Osteocyte (in vitro differentiated cells): ENCODE measurements around the gene PHRF1. TPM values are rescaled to one million over a fixed set of nuclear protein-coding genes. Genes with fewer than 3 reads are reported as not detected.

Experiments used
- DNase-seq: peaks from one replicate; pipeline ENCODE4 v3.0.0; 2021; ENCODE audit warnings: mixed read lengths; ENCODE audit not compliant: unreplicated experiment; ENCODE audit errors: extremely low spot score
- H3K27ac Mint-ChIP-seq: one replicate; pipeline ENCODE4 v1.8.0; 2021; ENCODE audit warnings: mild to moderate bottlenecking, mixed read lengths; ENCODE audit not compliant: unreplicated experiment
- H3K27me3 Mint-ChIP-seq: one replicate; pipeline ENCODE4 v1.8.0; 2021; ENCODE audit warnings: mixed read lengths; ENCODE audit not compliant: unreplicated experiment
- H3K36me3 Mint-ChIP-seq: one replicate; pipeline ENCODE4 v1.8.0; 2021; ENCODE audit warnings: mixed read lengths; ENCODE audit not compliant: unreplicated experiment
- H3K4me1 Mint-ChIP-seq: one replicate; pipeline ENCODE4 v1.8.0; 2021; ENCODE audit warnings: mixed read lengths; ENCODE audit not compliant: unreplicated experiment
- H3K4me3 Mint-ChIP-seq: one replicate; pipeline ENCODE4 v1.8.0; 2021; ENCODE audit warnings: mild to moderate bottlenecking, moderate library complexity, mixed read lengths; ENCODE audit not compliant: unreplicated experiment
- H3K9me3 Mint-ChIP-seq: one replicate; pipeline ENCODE4 v1.8.0; 2021; ENCODE audit warnings: mixed read lengths; ENCODE audit not compliant: unreplicated experiment
- total RNA-seq: library from RNA; stranded (reverse); gene quantifications from 2 replicates; pipeline ENCODE4 v1.2.1, GENCODE V29; 2021
- TF ChIP-seq, protein P1 (sequence below): fragments of 200-600 bp; sonication (generic); IDR thresholded peaks from 2 replicates; pipeline ENCODE4 v1.5.0; 2021; ENCODE audit warnings: antibody characterized with exemption, mild to moderate bottlenecking, moderate library complexity

The PHRF1 gene
- total RNA-seq, 1 donor from 2014 or later, result 31.5 TPM

DNA sequence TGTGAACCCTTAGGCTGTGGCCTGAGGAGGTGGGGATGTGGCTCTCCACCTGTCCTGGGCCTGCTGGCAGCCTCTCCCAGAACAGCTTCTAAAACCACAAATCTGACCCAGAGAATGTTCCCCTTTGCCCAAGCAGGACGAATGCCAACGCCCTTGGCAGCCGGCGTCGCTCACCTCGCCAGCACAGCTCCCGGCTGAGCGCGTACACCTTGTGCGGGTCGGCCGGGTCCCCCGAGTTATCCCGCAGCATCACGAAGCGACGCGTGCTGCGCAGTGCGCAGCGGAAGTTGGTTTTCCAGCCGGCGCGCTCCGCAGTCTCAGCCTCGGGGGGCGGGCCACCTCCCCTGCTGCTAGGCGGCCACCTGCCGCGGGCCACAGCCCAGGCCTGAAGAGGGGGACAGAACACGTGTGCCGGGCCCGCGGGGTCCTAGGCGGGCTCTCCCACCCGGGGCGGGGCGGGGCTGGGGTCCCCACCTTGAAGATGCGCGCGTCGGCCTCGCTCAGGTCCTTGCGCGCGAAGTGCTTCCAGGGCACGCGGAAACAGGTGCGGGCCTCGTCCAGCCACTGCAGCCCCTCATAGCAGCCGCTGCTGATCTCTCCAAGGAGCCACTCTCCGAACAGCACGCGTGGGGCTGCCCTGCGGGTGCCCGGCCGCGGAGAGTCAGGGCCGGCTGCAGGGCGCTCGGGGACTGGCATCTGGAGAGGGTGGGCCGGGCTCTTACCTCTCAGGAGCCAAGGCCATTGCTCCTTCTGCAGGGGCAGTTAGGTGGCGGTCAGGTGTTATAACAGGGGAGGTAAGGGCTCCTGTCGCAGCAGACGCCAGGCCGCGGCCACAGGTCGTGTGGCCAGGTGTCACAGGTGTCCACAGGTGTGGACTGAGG lies 38.6 kb downstream of the PHRF1 start:
- TF ChIP-seq, protein P1, sequence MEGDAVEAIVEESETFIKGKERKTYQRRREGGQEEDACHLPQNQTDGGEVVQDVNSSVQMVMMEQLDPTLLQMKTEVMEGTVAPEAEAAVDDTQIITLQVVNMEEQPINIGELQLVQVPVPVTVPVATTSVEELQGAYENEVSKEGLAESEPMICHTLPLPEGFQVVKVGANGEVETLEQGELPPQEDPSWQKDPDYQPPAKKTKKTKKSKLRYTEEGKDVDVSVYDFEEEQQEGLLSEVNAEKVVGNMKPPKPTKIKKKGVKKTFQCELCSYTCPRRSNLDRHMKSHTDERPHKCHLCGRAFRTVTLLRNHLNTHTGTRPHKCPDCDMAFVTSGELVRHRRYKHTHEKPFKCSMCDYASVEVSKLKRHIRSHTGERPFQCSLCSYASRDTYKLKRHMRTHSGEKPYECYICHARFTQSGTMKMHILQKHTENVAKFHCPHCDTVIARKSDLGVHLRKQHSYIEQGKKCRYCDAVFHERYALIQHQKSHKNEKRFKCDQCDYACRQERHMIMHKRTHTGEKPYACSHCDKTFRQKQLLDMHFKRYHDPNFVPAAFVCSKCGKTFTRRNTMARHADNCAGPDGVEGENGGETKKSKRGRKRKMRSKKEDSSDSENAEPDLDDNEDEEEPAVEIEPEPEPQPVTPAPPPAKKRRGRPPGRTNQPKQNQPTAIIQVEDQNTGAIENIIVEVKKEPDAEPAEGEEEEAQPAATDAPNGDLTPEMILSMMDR, result no peak
- no peak for DNase-seq
- Mint-ChIP-seq H3K9me3 (no peaks in the 10 kb centered on the region), H3K36me3 (peaks cover 10% of the 10 kb centered on the region), H3K27me3 (no peaks in the 10 kb centered on the region), H3K4me3 (peak overlapping the region; percentile 84), H3K27ac (peak overlapping the region; percentile 89), H3K4me1 (peaks cover 10% of the 10 kb centered on the region)

DNA sequence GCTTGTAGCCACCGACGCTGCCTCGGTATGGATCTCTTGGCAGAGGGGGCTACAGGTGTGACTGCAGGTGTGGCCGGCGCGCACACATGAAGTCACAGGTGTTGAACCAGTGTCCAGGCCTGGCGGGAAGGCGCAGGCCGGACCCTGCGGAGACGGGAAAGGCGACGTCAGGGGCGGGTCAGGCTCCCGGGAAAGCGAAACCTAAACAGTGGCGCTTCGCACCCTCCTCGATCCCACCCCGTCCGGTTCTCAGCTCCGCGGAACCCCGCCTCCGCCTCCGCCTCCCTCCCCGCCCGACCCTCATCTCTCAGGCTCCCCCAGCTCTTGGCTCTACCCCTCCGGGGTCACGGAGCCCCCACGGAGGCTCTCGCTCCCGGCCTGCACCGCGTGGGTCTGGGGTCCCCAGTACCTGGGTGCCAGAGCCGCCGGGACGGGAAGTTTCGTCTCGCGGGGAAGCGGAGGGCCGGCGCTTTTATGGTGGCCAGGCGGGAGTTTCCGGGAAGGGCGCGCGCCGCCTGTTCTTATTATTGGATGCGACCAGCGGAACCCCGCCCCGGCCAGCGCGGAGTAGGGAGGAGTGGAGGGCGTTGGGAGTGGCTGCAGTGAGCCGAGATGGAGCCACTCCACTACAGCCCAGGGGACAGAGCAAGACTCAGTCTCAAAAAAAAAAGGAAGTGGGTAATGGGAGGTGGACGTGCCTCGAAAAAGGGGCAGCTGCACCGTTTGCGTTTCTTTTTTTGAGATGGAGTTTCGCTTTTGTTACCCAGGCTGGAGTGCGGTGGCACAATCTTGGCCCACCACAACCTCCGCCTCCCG lies 39.4 kb downstream of the PHRF1 start, which contains the start of gene IRF7:
Gene IRF7, minus strand, starts transcription at position 447 of the 816 bp plus-strand sequence. CDS start 586 bp downstream, outside the sequence.
- H3K4me3 Mint-ChIP-seq, result peak within 1 kb of the TSS; percentile 84
- no peaks in the 10 kb centered on the region for H3K27me3 Mint-ChIP-seq
- H3K9me3 Mint-ChIP-seq, result no peaks in the 10 kb centered on the region
- TF ChIP-seq, protein P1, result no peak
- DNase-seq, result peak; percentile 97
- peaks cover 8% of the 10 kb centered on the region for H3K36me3 Mint-ChIP-seq
- H3K4me1 Mint-ChIP-seq, result peaks cover 10% of the 10 kb centered on the region
- peak within 1 kb of the TSS; percentile 89 for H3K27ac Mint-ChIP-seq

DNA sequence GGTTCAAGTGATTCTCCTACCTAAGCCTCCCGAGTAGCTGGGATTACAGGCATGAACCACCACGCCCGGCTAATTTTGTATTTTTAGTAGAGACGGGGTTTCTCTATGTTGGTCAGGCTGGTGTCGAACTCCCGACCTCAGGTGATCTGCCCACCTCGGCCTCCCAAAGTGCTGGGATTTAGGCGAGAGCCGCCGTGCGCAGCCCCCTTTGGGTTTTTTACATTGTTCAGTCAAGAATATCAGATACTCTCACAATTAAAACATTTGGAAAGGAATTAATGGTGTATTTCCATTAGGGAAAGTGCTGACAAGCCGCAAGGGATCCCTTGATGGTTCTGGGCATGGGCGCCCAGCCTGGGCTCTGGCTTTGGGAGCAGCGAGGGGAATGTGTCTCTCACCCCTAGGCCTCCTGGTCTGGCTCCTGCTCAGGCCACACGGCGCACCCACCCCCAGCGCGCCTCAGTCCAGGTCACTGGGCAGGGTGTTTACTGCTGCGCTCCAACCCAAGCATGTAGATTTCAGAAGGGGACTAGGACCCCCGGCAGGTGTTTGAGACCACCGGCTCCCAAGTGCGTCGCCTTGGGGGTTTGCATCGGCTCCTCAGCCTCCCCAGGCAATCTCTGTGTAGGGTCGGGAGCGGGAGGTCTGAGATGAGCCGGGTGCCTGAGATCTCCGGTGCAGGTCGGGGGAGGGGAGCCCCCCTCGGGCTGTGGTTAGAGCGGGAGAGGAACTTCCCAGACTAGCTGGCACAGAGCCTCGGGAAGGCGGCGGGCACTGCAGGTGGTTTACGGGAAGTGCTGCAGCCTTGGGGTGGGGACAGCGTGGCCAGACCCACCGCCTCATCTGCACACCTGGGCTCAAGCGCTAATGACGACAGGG lies 40.3 kb downstream of the PHRF1 start:
- TF ChIP-seq, protein P1, result no peak
- H3K4me1 Mint-ChIP-seq, result peaks cover 10% of the 10 kb centered on the region
- H3K27ac Mint-ChIP-seq, result peak overlapping the region; percentile 89
- no peak for DNase-seq
- peak overlapping the region; percentile 84 for H3K4me3 Mint-ChIP-seq
- no peaks in the 10 kb centered on the region for H3K9me3 Mint-ChIP-seq
- H3K36me3 Mint-ChIP-seq, result peaks cover 6% of the 10 kb centered on the region
- H3K27me3 Mint-ChIP-seq, result no peaks in the 10 kb centered on the region

DNA sequence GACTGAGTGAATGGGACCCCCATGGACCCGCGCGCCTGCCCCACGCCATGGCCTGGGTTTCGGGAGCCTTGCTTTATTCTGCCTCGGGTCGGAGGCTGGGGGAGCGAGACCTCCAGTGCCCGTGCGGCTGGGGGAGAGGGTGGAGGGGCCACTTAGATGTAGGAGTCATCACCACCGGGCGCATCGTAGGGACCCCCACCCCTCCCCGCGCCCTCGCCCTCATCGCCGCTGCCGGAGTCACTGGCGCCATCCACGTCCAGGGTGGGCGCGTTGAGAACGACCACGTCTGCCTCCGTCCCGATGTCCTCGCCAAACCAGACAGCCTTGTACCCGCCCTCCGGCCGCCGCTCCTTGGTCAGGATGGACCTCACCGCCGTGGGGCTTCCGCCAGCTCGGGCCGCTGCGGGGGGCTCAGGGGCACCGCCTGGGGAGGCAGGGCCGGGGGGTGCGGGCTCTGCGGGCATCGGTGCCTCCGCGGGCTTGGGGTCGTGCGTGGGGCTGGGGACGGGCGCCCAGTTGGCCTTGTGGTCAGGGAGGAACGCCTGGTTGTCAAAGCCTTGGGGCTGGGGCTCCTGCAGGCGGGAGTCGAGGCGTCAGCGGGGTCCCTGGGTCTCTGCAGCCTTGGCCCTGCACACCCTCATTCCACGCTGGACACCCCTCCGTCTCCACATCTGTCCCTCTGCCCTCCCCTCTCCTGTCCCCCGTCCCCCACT lies 41.1 kb downstream of the PHRF1 start:
- Mint-ChIP-seq H3K4me1 (peaks cover 9% of the 10 kb centered on the region), H3K4me3 (no peak overlapping the region), H3K27ac (no peak overlapping the region), H3K9me3 (no peaks in the 10 kb centered on the region), H3K27me3 (no peaks in the 10 kb centered on the region), H3K36me3 (peaks cover 2% of the 10 kb centered on the region)
- TF ChIP-seq, protein P1, result no peak
- no peak for DNase-seq
